Osteoblast (primary cell): ENCODE results near the gene LYSMD1. TPM values are rescaled to one million over a fixed set of nuclear protein-coding genes. Genes with fewer than 3 reads are reported as not detected.

Source experiments
- DNase-seq: peaks from one replicate; pipeline ENCODE4 v3.0.0; 2011; ENCODE audit warnings: low spot score, mixed read lengths; ENCODE audit not compliant: insufficient read length; ENCODE audit errors: missing footprints
- H2AFZ ChIP-seq: 2 replicates; pipeline ENCODE4 v1.6.0; 2011; ENCODE audit warnings: mild to moderate bottlenecking, low read length
- H3K27ac ChIP-seq: 2 replicates; pipeline ENCODE4 v1.5.1; 2011; ENCODE audit warnings: mild to moderate bottlenecking, low read depth, low read length, moderate library complexity
- H3K27me3 ChIP-seq: 2 replicates; pipeline ENCODE4 v1.6.0; 2012; ENCODE audit warnings: mild to moderate bottlenecking, control low read depth, inconsistent platforms, low read length, moderate library complexity; ENCODE audit not compliant: insufficient read depth
- H3K36me3 ChIP-seq: 2 replicates; pipeline ENCODE4 v1.5.1; 2011; ENCODE audit warnings: mild to moderate bottlenecking, low read length, control low read depth, moderate library complexity; ENCODE audit not compliant: insufficient read depth
- H3K4me1 ChIP-seq: 2 replicates; pipeline ENCODE4 v1.5.1; 2011; ENCODE audit warnings: mild to moderate bottlenecking, low read length, control low read depth, moderate library complexity; ENCODE audit not compliant: insufficient read depth
- H3K4me2 ChIP-seq: 2 replicates; pipeline ENCODE4 v1.6.0; 2011; ENCODE audit warnings: mild to moderate bottlenecking, low read length; ENCODE audit not compliant: insufficient read depth
- H3K4me3 ChIP-seq: fragments of 200-600 bp; sonication (generic); 3 replicates; pipeline ENCODE4 v1.5.1; 2012; ENCODE audit warnings: mild to moderate bottlenecking, low read length, inconsistent platforms; ENCODE audit not compliant: insufficient read depth
- H3K79me2 ChIP-seq: 2 replicates; pipeline ENCODE4 v1.6.0; 2012; ENCODE audit warnings: mild to moderate bottlenecking, low read length, control low read depth, inconsistent platforms; ENCODE audit not compliant: insufficient read depth
- H3K9me3 ChIP-seq: 2 replicates; pipeline ENCODE4 v1.5.1; 2011; ENCODE audit warnings: low read depth, low read length, control low read depth
- H4K20me1 ChIP-seq: 2 replicates; pipeline ENCODE4 v1.6.0; 2012; ENCODE audit warnings: mild to moderate bottlenecking, low read length, control low read depth; ENCODE audit not compliant: insufficient read depth
- CTCF ChIP-seq: IDR thresholded peaks from 2 replicates; pipeline ENCODE4 v1.5.1; 2011; ENCODE audit warnings: mild to moderate bottlenecking, low read depth, low read length, moderate library complexity; ENCODE audit errors: extremely low read depth
- total RNA-seq: library from RNA; depleted of rRNA; stranded (reverse); fragments of >200 nt; gene quantifications from 2 replicates; pipeline ENCODE4 v1.2.3, GENCODE V29; 2012

The LYSMD1 gene
- total RNA-seq, 1 donor = 12.7 TPM

- Histone ChIP-seq H3K4me1 (peaks cover 32% of the 10 kb centered on the region), H3K27me3 (no peaks in the 10 kb centered on the region), H2AFZ (peak overlapping the region; percentile 29), H3K4me3 (peak overlapping the region; percentile 99), H3K79me2 (peaks cover 63% of the 10 kb centered on the region), H3K9me3 (no peaks in the 10 kb centered on the region), H3K36me3 (peaks cover 20% of the 10 kb centered on the region), H3K4me2 (peak overlapping the region; percentile 99), H4K20me1 (peaks cover 43% of the 10 kb centered on the region), H3K27ac (peak overlapping the region; percentile 96)
- peak; percentile 91 for DNase-seq
- no peak for TF ChIP-seq CTCF
Measured at GRCh38 chr1:151199873-151200581, 34.3 kb upstream of the LYSMD1 start.

- peak within 1 kb of the TSS; percentile 99 for H3K4me2 ChIP-seq
- H3K27me3 ChIP-seq = no peaks in the 10 kb centered on the region
- no peak for TF ChIP-seq CTCF
- peak within 1 kb of the TSS; percentile 99 for H3K4me3 ChIP-seq
- H3K27ac ChIP-seq = peak within 1 kb of the TSS; percentile 96
- H3K4me1 ChIP-seq = peaks cover 32% of the 10 kb centered on the region
- peak within 1 kb of the TSS; percentile 84 for H2AFZ ChIP-seq
- H3K79me2 ChIP-seq = peaks cover 47% of the 10 kb centered on the region
- H3K9me3 ChIP-seq = no peaks in the 10 kb centered on the region
- H4K20me1 ChIP-seq = peaks cover 33% of the 10 kb centered on the region
- peaks cover 12% of the 10 kb centered on the region for H3K36me3 ChIP-seq
- DNase-seq = peak; percentile 98
Measured at GRCh38 chr1:151198254-151199127, 32.8 kb upstream of the LYSMD1 start, which contains the start of gene PIP5K1A. Gene PIP5K1A, plus strand, starts transcription at chr1:151198552. Its CDS starts 445 bp downstream, at chr1:151198997.

GRCh38 chr1:151197863-151198253, 32.2 kb upstream of the LYSMD1 start:
- no peak for DNase-seq
- no peak for TF ChIP-seq CTCF
- H3K4me3 ChIP-seq = peak overlapping the region; percentile 99
- H2AFZ ChIP-seq = peak overlapping the region; percentile 80
- no peaks in the 10 kb centered on the region for H3K27me3 ChIP-seq
- no peaks in the 10 kb centered on the region for H3K9me3 ChIP-seq
- H4K20me1 ChIP-seq = peaks cover 28% of the 10 kb centered on the region
- H3K79me2 ChIP-seq = peaks cover 41% of the 10 kb centered on the region
- H3K27ac ChIP-seq = peak overlapping the region; percentile 96
- H3K36me3 ChIP-seq = peaks cover 9% of the 10 kb centered on the region
- H3K4me1 ChIP-seq = peaks cover 32% of the 10 kb centered on the region
- peak overlapping the region; percentile 99 for H3K4me2 ChIP-seq
